HepG2 (cell line): ENCODE measurements around the gene CNTNAP1. TPM values are rescaled to one million over a fixed set of nuclear protein-coding genes. Genes with fewer than 3 reads are reported as not detected.

ENCODE experiments used
- ADNP ChIP-seq: sonication (generic); formaldehyde crosslinking; IDR thresholded peaks from 2 replicates; pipeline ENCODE4 v1.4.0; 2020; ENCODE audit warnings: missing genetic modification reagents
- ATF6 ChIP-seq: sonication (generic); formaldehyde crosslinking; conservative IDR thresholded peaks from 2 replicates; pipeline ENCODE4 v1.4.0; 2020; ENCODE audit warnings: missing genetic modification reagents
- CHD2 ChIP-seq: IDR thresholded peaks from 2 replicates; pipeline ENCODE4 v1.6.1; 2011; ENCODE audit warnings: low read depth, low read length, improper control_type of control experiment
- FOXP4 ChIP-seq: sonication (generic); formaldehyde crosslinking; IDR thresholded peaks from 2 replicates; pipeline ENCODE4 v1.4.0; 2020; ENCODE audit warnings: missing genetic modification reagents
- HDAC2 ChIP-seq: sonication (generic); formaldehyde crosslinking; IDR thresholded peaks from 2 replicates; pipeline ENCODE4 v1.4.0; 2020; ENCODE audit warnings: missing genetic modification reagents
- HMGA1 ChIP-seq: sonication (generic); formaldehyde crosslinking; conservative IDR thresholded peaks from 2 replicates; pipeline ENCODE4 v1.4.0; 2020; ENCODE audit warnings: missing genetic modification reagents
- HNRNPLL ChIP-seq: fragments of 200-400 bp; formaldehyde crosslinking; IDR thresholded peaks from 2 replicates; pipeline ENCODE4 v1.6.1; 2017; ENCODE audit warnings: mild to moderate bottlenecking, low read depth, low read length; ENCODE audit not compliant: poor library complexity, severe bottlenecking
- NR0B2 ChIP-seq: sonication (generic); formaldehyde crosslinking; IDR thresholded peaks from 2 replicates; pipeline ENCODE4 v1.4.0; 2020; ENCODE audit warnings: mild to moderate bottlenecking, missing genetic modification reagents
- NRL ChIP-seq: sonication (generic); formaldehyde crosslinking; IDR thresholded peaks from 2 replicates; pipeline ENCODE4 v1.5.0; 2020; ENCODE audit warnings: missing genetic modification reagents, mild to moderate bottlenecking, moderate library complexity, borderline replicate concordance
- POLR2A ChIP-seq, 2 experiments: IDR thresholded peaks; 2 replicates each; pipeline ENCODE4 v1.6.1; 2011; ENCODE audit warnings: low read depth in 2 of 2, low read length in 2 of 2, mild to moderate bottlenecking in 1 of 2, moderate library complexity in 1 of 2; ENCODE audit not compliant: insufficient read depth in 1 of 2
- RNF2 ChIP-seq: fragments of 450-650 bp; conservative IDR thresholded peaks from 2 replicates; pipeline ENCODE4 v1.6.1; 2016; ENCODE audit warnings: low read depth
- SIX4 ChIP-seq: sonication (generic); formaldehyde crosslinking; IDR thresholded peaks from 2 replicates; pipeline ENCODE4 v1.4.0; 2020; ENCODE audit warnings: missing genetic modification reagents
- ZBTB8A ChIP-seq: sonication (generic); formaldehyde crosslinking; IDR thresholded peaks from 2 replicates; pipeline ENCODE4 v1.4.0; 2020; ENCODE audit warnings: mild to moderate bottlenecking, low read depth, missing genetic modification reagents, borderline replicate concordance
- ZGPAT ChIP-seq: IDR thresholded peaks from 2 replicates; pipeline ENCODE4 v1.6.1; 2016; ENCODE audit warnings: mild to moderate bottlenecking
- ZNF329 ChIP-seq: sonication (generic); formaldehyde crosslinking; IDR thresholded peaks from 2 replicates; pipeline ENCODE4 v1.9.0; 2021; ENCODE audit warnings: low read depth, mild to moderate bottlenecking, missing genetic modification reagents
- ZNF83 ChIP-seq: sonication (generic); formaldehyde crosslinking; IDR thresholded peaks from 2 replicates; pipeline ENCODE4 v1.4.0; 2020; ENCODE audit warnings: missing genetic modification reagents, mild to moderate bottlenecking, borderline replicate concordance
- ZUFSP ChIP-seq: sonication (generic); formaldehyde crosslinking; IDR thresholded peaks from 2 replicates; pipeline ENCODE4 v1.9.0; 2021; ENCODE audit warnings: missing genetic modification reagents, mild to moderate bottlenecking, borderline replicate concordance
- ZXDC ChIP-seq: sonication (generic); formaldehyde crosslinking; IDR thresholded peaks from 2 replicates; pipeline ENCODE4 v1.5.0; 2020; ENCODE audit warnings: mild to moderate bottlenecking, missing genetic modification reagents
- polyA plus RNA-seq, 8 experiments: library from polyadenylated mRNA; depleted of rRNA in 3 of 8; stranded (reverse) in 7 of 8; unstranded in 1 of 8; fragments of >200 nt; fragmentation: Illumina TruSeq in 4 of 8; extraction: Trizol in 4 of 8; gene quantifications; 2 replicates each; pipeline versions ENCODE4 v1.2.1 to v1.2.3, GENCODE V29; 2011 to 2016; ENCODE audit warnings: low read depth in 4 of 8, missing spikeins in 1 of 8, mixed read lengths in 1 of 8; ENCODE audit not compliant: insufficient read depth in 1 of 8
- total RNA-seq, 5 experiments: library from RNA; depleted of rRNA; stranded (reverse); fragments of >200 nt; fragmentation: Illumina TruSeq; extraction: Trizol; gene quantifications; 2 replicates each; pipeline ENCODE4 v1.2.3, GENCODE V29; 2016; ENCODE audit warnings: low read depth in 1 of 5

The CNTNAP1 gene
- total and polyA plus RNA-seq, 2 of the 13 experiments (the other 11 are each of a cell fraction or from before 2014, with no cell fraction given): 4.5 to 7.7 TPM

GRCh38 chr17:42677012-42677857, 5.1 kb upstream of the CNTNAP1 start (continued):
- TF ChIP-seq FOXP4: 0 out of 2 replicates have a peak, but pooled peaks have one; percentile 32
- TF ChIP-seq ADNP (CRISPR knock-in tag): no peak
- no peak; the same call in 1 of the 2 replicates for TF ChIP-seq ZGPAT
- no peak for TF ChIP-seq HDAC2 (CRISPR knock-in tag)
- TF ChIP-seq ATF6 (CRISPR knock-in tag): no peak
- no peak for TF ChIP-seq CHD2
- TF ChIP-seq POLR2A (IDR thresholded peaks at IDR 0.05; ENCODE audit: insufficient read depth in 1 of 2, low read depth in 2 of 2, low read length in 2 of 2): no peak; a peak in 1 of 4 replicates
- no peak for TF ChIP-seq ZNF329 (CRISPR knock-in tag)
- TF ChIP-seq RNF2: no peak
- TF ChIP-seq ZNF83 (CRISPR knock-in tag): no peak
- TF ChIP-seq NRL (CRISPR knock-in tag): 0 out of 2 replicates have a peak, but pooled peaks have one; percentile 4
- TF ChIP-seq HNRNPLL: no peak
- no peak for TF ChIP-seq ZUFSP
- 0 out of 2 replicates have a peak, but pooled peaks have one; percentile 74 for TF ChIP-seq ZXDC (CRISPR knock-in tag)
- 0 out of 2 replicates have a peak, but pooled peaks have one; percentile 1 for TF ChIP-seq SIX4
- TF ChIP-seq NR0B2 (CRISPR knock-in tag): no peak
- TF ChIP-seq HMGA1 (CRISPR knock-in tag): no peak
- no peak for TF ChIP-seq ZBTB8A
